GM18507 (cell line): ENCODE data around the gene LAYN.

ENCODE experiments used
- DNase-seq: peaks from one replicate; pipeline ENCODE4 v3.0.0; 2011; ENCODE audit warnings: low read depth; ENCODE audit not compliant: insufficient read length; ENCODE audit errors: extremely low spot score
- FAIRE-seq: peaks from 2 replicates; lab custom pipeline; 2011; peaks lifted over from hg19 to GRCh38; lab: Jason Lieb, UNC

Gene LAYN, protein sequence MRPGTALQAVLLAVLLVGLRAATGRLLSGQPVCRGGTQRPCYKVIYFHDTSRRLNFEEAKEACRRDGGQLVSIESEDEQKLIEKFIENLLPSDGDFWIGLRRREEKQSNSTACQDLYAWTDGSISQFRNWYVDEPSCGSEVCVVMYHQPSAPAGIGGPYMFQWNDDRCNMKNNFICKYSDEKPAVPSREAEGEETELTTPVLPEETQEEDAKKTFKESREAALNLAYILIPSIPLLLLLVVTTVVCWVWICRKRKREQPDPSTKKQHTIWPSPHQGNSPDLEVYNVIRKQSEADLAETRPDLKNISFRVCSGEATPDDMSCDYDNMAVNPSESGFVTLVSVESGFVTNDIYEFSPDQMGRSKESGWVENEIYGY

DNA sequence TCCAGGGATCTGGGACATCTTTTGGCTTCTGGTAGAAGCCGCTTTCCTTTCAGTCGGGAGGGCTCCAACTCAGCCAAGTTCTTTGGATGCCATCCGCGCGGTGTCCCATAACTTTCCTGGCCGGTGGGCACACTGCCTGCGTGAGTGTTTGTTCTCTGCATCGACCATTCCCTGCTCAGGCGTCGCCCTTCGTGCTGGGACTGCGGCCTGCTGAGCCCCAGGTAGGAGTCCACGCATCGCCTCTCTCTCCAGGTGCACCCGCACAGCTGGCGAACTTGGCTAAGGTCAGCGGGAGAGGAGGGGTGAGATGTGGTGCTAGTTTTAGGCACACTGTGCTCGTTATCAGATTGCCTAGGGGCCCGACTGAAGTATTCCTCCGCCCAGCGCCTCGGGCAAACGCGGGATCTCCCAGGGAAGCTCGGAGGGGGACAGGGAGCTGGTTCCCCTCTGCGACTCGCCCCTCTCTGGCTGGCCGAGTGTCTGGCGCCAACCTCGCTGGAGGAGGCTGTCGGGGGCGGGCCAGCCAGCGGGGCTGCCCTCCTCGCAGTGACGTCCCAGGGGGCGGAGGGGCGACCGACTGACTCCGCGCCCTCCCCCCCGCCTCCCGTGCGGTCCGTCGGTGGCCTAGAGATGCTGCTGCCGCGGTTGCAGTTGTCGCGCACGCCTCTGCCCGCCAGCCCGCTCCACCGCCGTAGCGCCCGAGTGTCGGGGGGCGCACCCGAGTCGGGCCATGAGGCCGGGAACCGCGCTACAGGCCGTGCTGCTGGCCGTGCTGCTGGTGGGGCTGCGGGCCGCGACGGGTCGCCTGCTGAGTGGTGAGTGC, at the start of gene LAYN:
TSS of gene LAYN (plus strand) at position 607 of the 823 bp plus-strand sequence. CDS start at position 731, 124 bp downstream.
- DNase-seq (no peak), FAIRE-seq (no peak)

DNA sequence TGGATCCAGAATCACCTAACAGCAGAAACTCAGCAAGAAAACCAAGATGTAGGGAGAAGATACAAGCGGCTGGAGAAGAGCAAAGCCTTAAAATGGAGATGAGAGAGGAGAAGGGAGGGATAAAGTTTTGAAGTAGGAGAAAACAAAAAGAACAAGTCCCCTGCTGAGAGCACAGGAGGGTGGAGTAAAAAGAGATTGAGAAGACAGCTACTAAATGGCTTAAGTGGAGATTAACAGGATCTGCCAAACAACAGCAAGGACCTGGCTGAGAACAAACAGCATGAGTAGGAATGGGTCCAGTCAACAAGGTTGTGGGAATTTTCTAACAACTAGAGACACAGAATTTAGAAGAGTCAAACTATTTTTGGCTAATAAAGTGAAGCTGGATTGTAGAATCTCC, 46.5 kb upstream of the LAYN start:
- no peak for FAIRE-seq
- DNase-seq = no peak

DNA sequence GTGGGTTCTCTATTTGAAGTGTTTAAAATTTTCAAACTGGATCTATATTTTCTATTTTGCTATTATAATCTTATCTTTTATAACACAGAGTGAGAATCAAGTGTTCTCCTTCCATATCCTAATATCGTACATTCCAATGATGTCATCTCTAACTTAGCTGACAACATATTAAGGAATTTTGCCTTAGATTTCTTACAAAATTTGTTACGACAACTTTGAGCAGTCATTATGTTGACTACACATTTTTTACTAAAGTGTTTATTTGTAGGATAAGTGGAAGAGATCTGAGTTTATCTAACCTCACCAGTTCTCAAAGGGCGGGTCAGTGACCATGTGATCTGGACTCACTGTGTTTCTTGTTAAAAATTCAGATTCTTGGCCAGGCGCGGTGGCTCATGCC, 41.0 kb upstream of the LAYN start:
- DNase-seq = no peak
- no peak for FAIRE-seq

DNA sequence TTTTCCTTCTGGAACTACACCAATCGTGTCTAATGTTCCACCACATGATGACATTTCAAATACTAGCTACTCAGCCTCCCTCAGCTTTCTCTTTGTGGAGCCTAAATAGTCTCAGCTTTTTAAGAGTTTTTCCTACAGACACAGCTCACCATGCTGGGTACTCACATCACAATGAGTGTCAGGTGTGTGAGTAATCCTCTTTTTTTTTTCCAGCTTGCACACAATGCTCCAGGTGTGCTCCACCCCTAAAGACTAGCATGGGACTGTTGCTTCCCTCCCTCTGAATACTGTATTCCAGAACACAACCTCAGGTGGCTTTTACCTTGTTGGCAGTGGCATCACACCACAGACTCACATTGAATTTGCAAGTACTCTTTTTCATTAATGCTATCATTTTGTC, 40.0 kb upstream of the LAYN start:
- no peak for DNase-seq
- FAIRE-seq = no peak

DNA sequence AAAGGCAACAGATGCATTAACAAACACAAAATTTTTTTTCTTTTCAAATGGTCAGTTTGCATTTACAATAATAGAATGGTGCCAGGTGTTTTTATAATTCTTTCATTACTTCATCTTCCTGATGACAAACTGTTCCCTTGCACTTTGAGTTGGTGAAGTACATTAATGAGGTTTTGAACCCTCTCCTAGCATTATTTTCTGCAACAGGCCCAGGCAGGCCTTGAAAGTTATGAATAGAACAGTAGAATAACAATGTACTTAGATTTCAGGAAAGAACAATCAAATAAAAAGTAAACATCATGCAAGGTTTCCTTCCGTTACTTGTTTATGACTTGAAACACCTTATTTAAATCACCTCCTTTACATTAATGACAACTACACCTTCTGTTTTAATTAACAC, 37.9 kb upstream of the LAYN start:
- FAIRE-seq (no peak), DNase-seq (no peak)

DNA sequence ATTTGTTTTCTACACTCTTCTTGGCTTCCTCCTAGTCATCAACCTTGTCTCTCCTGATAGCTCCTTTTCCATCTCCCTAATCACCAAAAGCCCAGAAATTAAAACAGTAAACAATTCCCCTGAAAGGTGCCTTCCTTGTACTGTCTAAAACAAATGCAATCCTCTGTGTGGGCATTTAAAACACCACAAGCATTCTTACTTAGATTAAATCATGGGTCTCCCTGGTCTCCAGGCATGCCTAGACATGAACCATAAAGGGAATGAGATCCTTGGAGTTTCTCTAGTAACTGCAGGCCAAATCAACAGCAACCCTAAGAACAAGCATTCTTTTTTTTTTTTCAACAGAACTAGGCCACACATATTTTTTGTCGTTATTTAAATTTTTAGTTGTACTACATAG, 30.2 kb upstream of the LAYN start:
- FAIRE-seq (no peak), DNase-seq (no peak)

DNA sequence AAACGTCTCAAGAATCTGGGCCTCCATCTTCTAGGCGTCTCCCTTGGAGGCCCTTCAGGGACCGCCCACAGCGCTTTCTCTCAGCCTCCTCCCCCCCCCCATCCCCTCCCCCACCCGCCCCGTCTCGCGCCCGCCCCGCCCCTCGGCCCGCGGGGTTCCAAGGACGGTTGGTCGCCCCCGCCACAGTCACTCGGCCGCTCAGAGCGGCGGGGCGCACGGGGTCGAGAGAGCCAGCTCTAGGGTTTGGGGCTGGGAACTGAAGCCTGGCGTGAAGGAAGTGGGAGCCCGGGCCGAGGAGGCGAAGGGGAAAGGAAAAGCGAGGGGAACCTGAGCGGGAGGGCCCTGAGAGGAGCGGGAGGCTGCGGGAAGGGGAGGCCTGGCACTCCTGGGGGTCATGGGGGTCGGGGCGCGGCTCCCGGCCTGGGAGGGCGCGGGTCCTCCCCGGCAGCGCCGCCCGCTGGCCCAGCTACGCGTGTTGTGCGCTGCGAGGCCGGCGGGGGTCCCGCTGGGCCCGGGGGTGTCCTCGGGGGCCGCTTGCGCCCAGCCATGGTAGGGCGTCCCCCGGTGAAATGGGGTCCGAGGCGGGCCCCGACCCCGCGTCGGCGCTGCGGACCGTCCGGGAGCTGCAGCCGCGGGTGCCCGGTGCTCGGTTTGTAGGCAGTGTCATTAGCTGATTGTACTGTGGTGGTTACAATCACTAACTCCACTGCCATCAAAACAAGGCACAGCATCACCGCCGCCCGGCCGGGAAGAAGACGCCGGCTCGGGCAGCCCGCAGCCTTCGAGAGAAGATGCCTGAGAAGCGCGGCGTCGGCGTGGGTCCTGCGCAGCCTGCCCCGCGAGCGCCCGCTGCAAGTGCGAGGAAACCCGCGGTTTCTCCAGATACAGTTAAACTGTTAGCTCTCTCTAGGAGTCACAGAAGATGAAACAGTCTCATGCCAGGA, 28.0 kb upstream of the LAYN start, which contains the start of gene BTG4:
TSS of gene BTG4 (minus strand) at position 91 of the 944 bp plus-strand sequence. CDS start 13,610 bp downstream, outside the sequence.
- DNase-seq = no peak
- no peak for FAIRE-seq

DNA sequence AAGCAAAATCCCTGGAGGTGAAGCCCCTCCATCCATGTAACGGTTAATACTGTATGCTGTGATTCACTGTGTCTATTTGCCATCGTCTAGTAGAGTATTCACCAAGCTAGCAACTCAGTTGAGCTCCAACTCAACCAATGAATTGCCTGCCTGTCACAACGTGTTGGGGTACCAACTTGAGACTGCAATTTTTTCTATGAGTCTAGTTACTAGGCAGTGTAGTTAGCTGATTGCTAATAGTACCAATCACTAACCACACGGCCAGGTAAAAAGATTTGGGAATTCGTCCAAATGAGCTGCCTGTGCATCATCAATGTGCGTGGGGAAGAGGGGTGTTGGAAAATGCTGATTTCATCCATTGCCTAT, 27.3 kb upstream of the LAYN start:
- DNase-seq (no peak), FAIRE-seq (no peak)

DNA sequence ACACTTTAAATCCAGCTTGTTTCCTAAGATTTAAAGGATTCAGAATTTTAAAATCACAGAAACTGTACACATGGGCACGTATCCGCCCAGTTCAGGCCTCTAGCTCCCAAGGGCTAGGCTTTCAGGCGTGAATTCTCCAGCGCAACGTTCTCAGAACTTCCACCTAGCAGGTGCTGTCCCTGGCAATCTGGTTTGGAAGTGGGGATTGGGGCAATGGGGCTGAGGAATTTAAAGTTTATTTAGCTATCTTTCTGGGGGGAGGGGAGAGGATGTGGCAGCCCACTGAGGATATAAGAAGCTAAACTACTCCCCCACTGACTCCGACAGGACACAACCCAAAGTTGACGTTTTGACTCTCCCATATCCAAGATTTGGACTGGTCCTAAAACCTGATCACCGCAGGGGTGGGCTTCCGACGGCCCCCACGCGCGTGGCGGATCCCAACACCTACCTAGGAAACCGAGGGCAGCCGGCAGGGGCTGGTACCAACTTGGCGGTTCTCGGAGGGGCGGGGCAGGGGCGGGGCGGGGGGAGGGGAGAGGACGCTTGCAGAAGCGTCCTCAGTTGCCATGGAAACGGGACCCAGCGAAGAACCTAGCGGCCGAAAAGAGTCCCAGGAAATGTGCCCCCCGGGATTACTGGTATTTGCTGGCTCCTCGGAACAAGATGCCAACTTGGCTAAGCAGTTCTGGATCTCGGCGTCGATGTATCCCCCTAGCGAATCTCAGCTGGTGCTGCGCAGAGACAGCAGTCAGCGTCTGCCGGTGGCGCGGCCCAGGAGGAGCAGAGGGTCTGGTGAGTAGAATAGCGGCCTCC, 26.1 kb upstream of the LAYN start, which contains the start of gene HOATZ:
TSS of gene HOATZ (plus strand) at position 563 of the 816 bp plus-strand sequence. CDS start at position 570, 7 bp downstream.
- FAIRE-seq = no peak
- no peak for DNase-seq

DNA sequence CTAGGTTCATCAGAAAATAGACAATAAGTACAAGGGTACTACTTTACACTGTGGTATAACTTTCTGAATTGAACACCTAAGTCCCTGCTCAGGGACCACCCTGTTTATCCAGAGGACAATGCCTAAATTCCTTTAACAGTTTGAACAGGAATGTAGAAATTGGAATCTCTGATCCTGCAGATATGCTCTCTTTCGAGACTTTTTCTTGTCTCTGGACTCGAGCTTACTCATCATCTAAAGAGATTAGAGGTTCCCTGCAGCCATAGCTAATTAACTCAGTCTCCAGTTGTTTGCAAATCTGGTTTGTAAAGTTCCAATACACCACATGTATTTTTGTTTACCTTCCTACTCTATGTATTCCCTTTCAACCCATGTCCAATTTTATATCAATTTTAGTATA, 24.9 kb upstream of the LAYN start:
- DNase-seq (no peak), FAIRE-seq (no peak)

DNA sequence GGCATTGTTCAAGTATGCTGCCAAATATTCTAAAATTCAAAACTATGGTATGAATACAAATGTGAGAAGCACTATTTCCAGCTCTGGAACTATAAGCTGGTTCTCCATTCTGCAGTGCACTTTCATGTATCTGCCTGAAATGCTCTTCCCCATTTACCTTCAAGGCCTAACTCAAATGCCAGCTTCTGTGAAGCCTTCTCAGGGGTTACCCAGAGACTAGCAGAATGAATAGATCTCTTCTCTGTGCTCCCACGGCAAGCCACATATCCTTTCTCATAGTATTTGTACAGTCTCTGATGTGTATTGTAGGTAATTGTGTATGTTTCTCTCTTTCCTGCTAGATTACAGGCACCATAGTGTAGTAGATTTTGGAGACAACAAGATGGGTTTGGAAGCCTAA, 21.9 kb upstream of the LAYN start:
- no peak for DNase-seq
- no peak for FAIRE-seq

DNA sequence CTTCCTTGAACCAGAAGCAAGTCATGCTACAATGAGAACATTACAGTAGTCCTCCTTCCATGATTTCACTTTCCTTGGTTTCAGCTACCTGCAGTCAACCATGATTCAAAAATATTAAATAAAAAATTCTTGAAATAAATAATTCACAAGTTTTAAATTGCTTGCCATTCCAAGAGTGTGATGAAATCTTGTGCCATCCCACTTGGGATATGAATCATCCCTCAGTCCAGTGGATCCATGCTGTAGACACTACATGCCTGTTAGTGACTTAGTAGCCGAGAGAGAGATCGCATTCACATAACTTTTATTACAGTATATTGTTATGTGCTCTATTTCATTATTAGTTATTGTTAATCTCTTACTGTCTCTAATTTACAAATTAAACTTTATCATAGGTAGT, 20.0 kb upstream of the LAYN start:
- FAIRE-seq = no peak
- no peak for DNase-seq

DNA sequence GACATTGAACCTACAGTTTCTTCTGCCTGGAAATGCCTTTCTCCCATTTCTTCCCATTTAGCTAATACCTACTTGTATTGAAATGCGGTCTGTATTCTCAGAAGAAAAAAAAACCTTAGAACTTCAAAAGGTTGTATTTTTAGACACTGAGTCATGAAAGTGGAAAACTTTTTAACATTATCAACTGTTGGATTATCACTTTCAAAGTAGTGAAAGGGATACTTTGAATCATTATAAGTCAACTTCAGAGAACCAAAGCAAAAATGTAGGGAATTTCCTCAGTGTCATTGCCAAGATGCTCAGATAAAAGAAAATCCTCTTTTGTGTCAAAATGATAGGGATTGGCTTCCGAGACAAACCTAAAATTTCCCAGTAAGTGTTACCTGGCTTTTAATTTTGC, 19.4 kb upstream of the LAYN start:
- DNase-seq (no peak), FAIRE-seq (no peak)

DNA sequence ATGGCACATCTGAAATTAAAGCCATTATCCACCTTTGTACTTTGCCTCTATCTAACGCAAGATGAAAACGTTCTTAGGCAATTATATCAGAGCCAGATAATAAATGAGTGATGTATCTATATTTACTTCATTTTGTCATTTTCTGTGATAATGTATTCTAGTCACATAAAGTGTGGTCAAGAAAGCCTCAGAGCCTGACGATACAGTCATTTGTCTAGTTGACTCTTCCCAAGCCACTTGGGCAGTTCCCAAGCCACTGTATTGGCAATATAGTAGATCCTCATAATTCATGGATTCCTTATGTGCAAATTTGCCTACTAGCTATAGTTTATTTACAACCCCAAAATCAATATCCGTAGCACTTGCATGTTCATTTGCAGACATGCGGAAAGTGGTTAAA, 18.1 kb upstream of the LAYN start:
- no peak for DNase-seq
- FAIRE-seq = no peak

DNA sequence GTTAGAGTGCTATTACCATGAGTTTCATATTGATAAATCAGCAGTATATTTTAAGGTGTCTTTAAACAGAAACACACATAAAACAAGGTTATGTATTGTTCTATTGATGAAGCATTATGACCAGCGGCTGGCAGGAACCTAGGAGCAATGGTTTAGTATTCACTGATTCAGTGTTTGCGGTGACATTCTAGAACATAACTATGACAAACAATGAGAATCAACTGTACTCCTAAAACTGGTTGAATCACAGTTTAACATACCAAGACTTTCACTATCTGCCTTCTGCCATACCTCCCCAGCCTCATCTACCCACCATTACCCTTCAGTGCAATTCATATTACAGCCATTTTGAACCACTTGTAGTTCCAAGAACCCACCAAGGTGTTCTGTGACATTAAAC, 17.2 kb upstream of the LAYN start:
- FAIRE-seq (no peak), DNase-seq (no peak)

DNA sequence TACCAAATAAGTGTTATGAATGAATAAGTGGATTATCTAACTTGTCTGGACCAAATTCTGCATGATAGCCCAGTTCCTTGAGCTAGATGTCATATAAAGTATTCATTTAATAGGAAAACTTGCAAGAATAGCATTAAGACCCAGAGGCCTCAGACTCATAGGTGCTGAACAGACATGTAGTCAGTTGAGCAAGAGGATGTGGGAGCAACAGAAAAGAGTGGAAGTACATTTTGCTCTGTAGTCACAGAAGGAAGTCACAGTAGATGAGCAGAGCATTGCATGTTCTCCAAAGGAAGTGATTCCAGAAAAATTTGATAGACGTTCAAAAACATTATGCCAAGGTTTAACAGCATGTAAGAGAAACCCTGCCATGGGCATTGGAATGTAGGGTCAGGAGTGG, 16.5 kb upstream of the LAYN start:
- FAIRE-seq (no peak), DNase-seq (no peak)

DNA sequence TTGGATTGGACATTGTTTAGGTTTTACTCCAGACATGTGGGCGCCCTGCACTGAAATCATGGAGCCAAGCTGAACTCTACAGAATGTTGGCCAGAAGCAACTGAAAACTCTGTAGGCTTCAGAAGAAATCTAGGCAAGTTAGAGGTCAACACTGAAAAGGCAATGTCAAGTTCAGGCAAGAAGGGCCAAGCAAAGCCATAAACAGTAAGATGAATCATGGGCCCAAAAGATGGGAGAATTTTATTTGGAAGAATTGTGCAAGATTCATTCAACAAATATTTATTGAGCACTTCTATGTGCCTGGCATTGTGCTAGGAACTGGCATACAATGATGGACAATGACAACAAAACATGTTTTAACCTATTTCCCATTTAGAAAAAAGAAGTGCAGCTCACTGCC, 15.1 kb upstream of the LAYN start:
- DNase-seq (no peak), FAIRE-seq (no peak)

DNA sequence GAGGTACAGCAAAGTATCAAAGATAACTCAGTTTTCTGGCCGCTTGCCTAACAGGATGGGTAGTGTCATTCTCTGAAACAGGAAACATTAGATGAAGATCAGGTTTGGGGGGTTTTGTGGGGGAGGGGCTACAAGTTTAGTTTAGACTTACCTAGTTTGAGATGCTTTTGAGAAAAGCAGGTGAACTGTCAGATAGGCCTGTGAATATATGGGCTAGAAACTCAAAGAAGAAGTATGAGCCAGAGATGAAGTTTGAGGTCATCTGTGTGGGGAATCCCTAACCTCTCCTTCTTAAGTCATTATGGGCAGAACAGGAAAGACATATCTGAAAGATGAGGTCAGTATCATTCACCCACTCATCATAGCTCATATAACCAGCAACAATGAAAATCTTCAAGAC, 14.0 kb upstream of the LAYN start:
- FAIRE-seq (no peak), DNase-seq (no peak)

DNA sequence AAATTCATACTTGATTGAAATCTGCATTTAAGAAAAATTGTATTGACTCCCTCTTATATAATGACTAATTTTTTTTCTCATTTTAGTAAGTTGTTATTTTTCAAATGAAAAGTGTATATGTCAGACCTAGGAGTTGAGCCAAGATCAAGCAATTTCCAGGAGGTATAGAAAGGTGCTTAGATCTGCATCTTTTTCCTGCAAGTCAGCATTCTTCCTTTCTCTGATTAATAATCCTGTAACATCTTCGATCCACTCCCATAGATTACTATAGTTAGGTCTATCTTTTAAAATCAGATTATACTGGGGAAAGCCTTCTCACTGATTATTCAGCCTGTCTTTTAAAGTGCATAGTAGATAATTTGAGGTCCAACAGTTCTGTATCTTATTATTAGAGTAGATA, 13.2 kb upstream of the LAYN start:
- no peak for FAIRE-seq
- DNase-seq = no peak
